ENCODE measurements around the gene STARD8.
A peak's percentile ranks its signal among the peaks of the same experiment; 100 is the strongest.

STARD8 gene

DNA sequence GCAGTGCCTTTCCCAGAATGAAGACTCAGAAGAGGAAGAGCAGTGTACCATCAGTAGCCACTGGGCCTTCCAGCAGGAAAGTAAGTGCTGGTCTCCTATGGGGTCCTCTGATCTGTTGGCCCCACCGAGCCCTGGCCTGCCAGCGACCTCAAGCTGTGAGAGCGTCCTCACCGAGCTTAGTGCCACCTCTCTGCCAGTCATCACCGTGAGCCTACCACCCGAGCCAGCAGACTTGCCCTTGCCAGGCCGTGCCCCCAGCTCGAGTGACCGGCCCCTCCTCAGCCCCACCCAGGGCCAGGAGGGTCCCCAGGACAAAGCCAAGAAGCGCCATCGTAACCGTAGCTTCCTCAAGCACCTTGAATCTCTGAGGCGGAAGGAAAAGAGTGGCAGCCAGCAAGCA, 69.7 kb downstream of the STARD8 start:
- Histone ChIP-seq H3K27me3 (no peaks in the 10 kb centered on the region), H3K4me1 (no peaks in the 10 kb centered on the region), H3K9me3 (no peaks in the 10 kb centered on the region), H3K4me3 (ENCODE audit: low read depth, low read length) (no peak overlapping the region), H3K36me3 (no peaks in the 10 kb centered on the region)
- no peak for DNase-seq
- TF ChIP-seq, protein P1, sequence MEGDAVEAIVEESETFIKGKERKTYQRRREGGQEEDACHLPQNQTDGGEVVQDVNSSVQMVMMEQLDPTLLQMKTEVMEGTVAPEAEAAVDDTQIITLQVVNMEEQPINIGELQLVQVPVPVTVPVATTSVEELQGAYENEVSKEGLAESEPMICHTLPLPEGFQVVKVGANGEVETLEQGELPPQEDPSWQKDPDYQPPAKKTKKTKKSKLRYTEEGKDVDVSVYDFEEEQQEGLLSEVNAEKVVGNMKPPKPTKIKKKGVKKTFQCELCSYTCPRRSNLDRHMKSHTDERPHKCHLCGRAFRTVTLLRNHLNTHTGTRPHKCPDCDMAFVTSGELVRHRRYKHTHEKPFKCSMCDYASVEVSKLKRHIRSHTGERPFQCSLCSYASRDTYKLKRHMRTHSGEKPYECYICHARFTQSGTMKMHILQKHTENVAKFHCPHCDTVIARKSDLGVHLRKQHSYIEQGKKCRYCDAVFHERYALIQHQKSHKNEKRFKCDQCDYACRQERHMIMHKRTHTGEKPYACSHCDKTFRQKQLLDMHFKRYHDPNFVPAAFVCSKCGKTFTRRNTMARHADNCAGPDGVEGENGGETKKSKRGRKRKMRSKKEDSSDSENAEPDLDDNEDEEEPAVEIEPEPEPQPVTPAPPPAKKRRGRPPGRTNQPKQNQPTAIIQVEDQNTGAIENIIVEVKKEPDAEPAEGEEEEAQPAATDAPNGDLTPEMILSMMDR (IDR thresholded peaks at IDR 0.05; ENCODE audit: low read depth, low read length): no peak

GRCh38 chrX:68717663-68718442, 70.4 kb downstream of the STARD8 start:
- no peak for DNase-seq
- no peaks in the 10 kb centered on the region for H3K9me3 ChIP-seq
- H3K4me1 ChIP-seq: no peaks in the 10 kb centered on the region
- H3K27me3 ChIP-seq: no peaks in the 10 kb centered on the region
- TF ChIP-seq, protein P1 (IDR thresholded peaks at IDR 0.05; ENCODE audit: low read depth, low read length): no peak
- H3K4me3 ChIP-seq (ENCODE audit: low read depth, low read length): no peak overlapping the region
- H3K36me3 ChIP-seq: no peaks in the 10 kb centered on the region

- no peaks in the 10 kb centered on the region for H3K27me3 ChIP-seq
- no peaks in the 10 kb centered on the region for H3K36me3 ChIP-seq
- DNase-seq: no peak
- TF ChIP-seq, protein P1 (IDR thresholded peaks at IDR 0.05; ENCODE audit: low read depth, low read length): no peak
- H3K4me1 ChIP-seq: no peaks in the 10 kb centered on the region
- no peaks in the 10 kb centered on the region for H3K9me3 ChIP-seq
- no peak overlapping the region for H3K4me3 ChIP-seq (ENCODE audit: low read depth, low read length)
Measured at GRCh38 chrX:68718443-68718820, 71.0 kb downstream of the STARD8 start.

GRCh38 chrX:68719181-68719903, 71.9 kb downstream of the STARD8 start:
- H3K27me3 ChIP-seq: no peaks in the 10 kb centered on the region
- H3K4me1 ChIP-seq: no peaks in the 10 kb centered on the region
- no peaks in the 10 kb centered on the region for H3K36me3 ChIP-seq
- no peaks in the 10 kb centered on the region for H3K9me3 ChIP-seq
- no peak for DNase-seq
- no peak overlapping the region for H3K4me3 ChIP-seq (ENCODE audit: low read depth, low read length)
- TF ChIP-seq, protein P1 (IDR thresholded peaks at IDR 0.05; ENCODE audit: low read depth, low read length): no peak

GRCh38 chrX:68719904-68720614, 72.6 kb downstream of the STARD8 start:
- Histone ChIP-seq H3K9me3 (no peaks in the 10 kb centered on the region), H3K27me3 (no peaks in the 10 kb centered on the region), H3K4me3 (ENCODE audit: low read depth, low read length) (no peak overlapping the region), H3K36me3 (no peaks in the 10 kb centered on the region), H3K4me1 (no peaks in the 10 kb centered on the region)
- TF ChIP-seq, protein P1 (IDR thresholded peaks at IDR 0.05; ENCODE audit: low read depth, low read length): peak; percentile 21
- no peak for DNase-seq
